CD14-positive monocyte (primary cell): ENCODE measurements around the gene PABPN1L. TPM values are rescaled to one million over a fixed set of nuclear protein-coding genes. Genes with fewer than 3 reads are reported as not detected.

Experiments used
- DNase-seq, 3 donors: peaks; one replicate each; pipeline ENCODE4 v3.0.0-alpha.2; 2011 to 2022
- H2AFZ ChIP-seq: 2 replicates; pipeline ENCODE4 v1.6.0; 2012; ENCODE audit warnings: mild to moderate bottlenecking, low read depth, low read length, inconsistent platforms; ENCODE audit not compliant: insufficient read depth, poor library complexity, severe bottlenecking
- H3K27ac ChIP-seq, 2 donors: 1 replicate in 1 of 2; 2 replicates in 1 of 2; pipeline ENCODE4 v1.5.1; 2012 to 2013; ENCODE audit warnings: low read length in 2 of 2, control low read depth in 1 of 2, inconsistent platforms in 1 of 2, low read depth in 1 of 2, mild to moderate bottlenecking in 1 of 2
- H3K27me3 ChIP-seq, 2 donors: one replicate each; pipeline versions ENCODE4 v1.6.0 to v1.6.1; 2011 to 2013; ENCODE audit warnings: low read length in 2 of 2; ENCODE audit not compliant: control insufficient read depth in 2 of 2, insufficient read depth in 2 of 2
- H3K36me3 ChIP-seq, 2 donors: replicated peaks in 1 of 2; 1 replicate in 1 of 2; 2 replicates in 1 of 2; pipeline versions ENCODE4 v1.5.1 to v1.6.1; 2012 to 2013; ENCODE audit warnings: low read length in 2 of 2, control low read depth in 1 of 2, inconsistent platforms in 1 of 2, mild to moderate bottlenecking in 1 of 2; ENCODE audit not compliant: insufficient read depth in 2 of 2, control insufficient read depth in 1 of 2
- H3K4me1 ChIP-seq, 2 donors: 1 replicate in 1 of 2; 2 replicates in 1 of 2; pipeline versions ENCODE4 v1.5.1 to v1.6.1; 2012 to 2013; ENCODE audit warnings: low read length in 2 of 2, control low read depth in 1 of 2, inconsistent platforms in 1 of 2, mild to moderate bottlenecking in 1 of 2, moderate library complexity in 1 of 2; ENCODE audit not compliant: insufficient read depth in 2 of 2, control insufficient read depth in 1 of 2
- H3K4me2 ChIP-seq: replicated peaks from 2 replicates; pipeline ENCODE3; 2012; ENCODE audit warnings: low read length, moderate library complexity, mild to moderate bottlenecking; ENCODE audit not compliant: poor library complexity, severe bottlenecking; ENCODE audit errors: extremely low read depth
- H3K4me3 ChIP-seq, 3 experiments: fragments of 200-600 bp in 1 of 3; sonication (generic) in 1 of 3; replicated peaks in 1 of 3; 1 replicate in 2 of 3; 2 replicates in 1 of 3; pipeline ENCODE4 v1.5.1; 2011 to 2013; ENCODE audit warnings: low read length in 3 of 3, mild to moderate bottlenecking in 3 of 3, control low read depth in 2 of 3, low read depth in 2 of 3, inconsistent platforms in 1 of 3, moderate library complexity in 1 of 3
- H3K79me2 ChIP-seq: 2 replicates; pipeline ENCODE4 v1.6.0; 2012; ENCODE audit warnings: mild to moderate bottlenecking, control low read depth, inconsistent platforms, low read length, moderate library complexity; ENCODE audit not compliant: insufficient read depth
- H3K9ac ChIP-seq: 2 replicates; pipeline ENCODE4 v1.6.0; 2017; ENCODE audit warnings: low read length, mild to moderate bottlenecking; ENCODE audit not compliant: insufficient read depth, poor library complexity, severe bottlenecking
- H3K9me3 ChIP-seq, 2 donors: replicated peaks in 1 of 2; 1 replicate in 1 of 2; 2 replicates in 1 of 2; pipeline versions ENCODE4 v1.5.1 to v1.6.1; 2012 to 2013; ENCODE audit warnings: low read length in 2 of 2, control low read depth in 1 of 2; ENCODE audit not compliant: control insufficient read depth in 1 of 2, insufficient read depth in 1 of 2
- H4K20me1 ChIP-seq: 2 replicates; pipeline ENCODE4 v1.6.0; 2012; ENCODE audit warnings: mild to moderate bottlenecking, low read length, control low read depth, moderate library complexity; ENCODE audit not compliant: insufficient read depth
- H3K27ac Mint-ChIP-seq, 7 donors: one replicate each; pipeline ENCODE4 v1.8.0; 2020; ENCODE audit warnings: mild to moderate bottlenecking in 7 of 7, mixed read lengths in 7 of 7, moderate library complexity in 6 of 7, inconsistent platforms in 2 of 7
- H3K27me3 Mint-ChIP-seq, 3 donors: one replicate each; pipeline ENCODE4 v1.8.0; 2021 to 2022; ENCODE audit warnings: low read depth in 3 of 3, mild to moderate bottlenecking in 3 of 3, mixed read lengths in 3 of 3, moderate library complexity in 3 of 3, inconsistent platforms in 1 of 3
- H3K36me3 Mint-ChIP-seq, 2 donors: one replicate each; pipeline ENCODE4 v1.8.0; 2020; ENCODE audit warnings: mixed read lengths in 2 of 2, inconsistent platforms in 1 of 2, mild to moderate bottlenecking in 1 of 2
- H3K4me1 Mint-ChIP-seq: one replicate; pipeline ENCODE4 v1.8.0; 2020; ENCODE audit warnings: mild to moderate bottlenecking, mixed read lengths
- H3K4me3 Mint-ChIP-seq, 2 donors: one replicate each; pipeline ENCODE4 v1.8.0; 2020; ENCODE audit warnings: mild to moderate bottlenecking in 2 of 2, mixed read lengths in 2 of 2, moderate library complexity in 1 of 2
- H3K9me3 Mint-ChIP-seq, 7 donors: one replicate each; pipeline ENCODE4 v1.8.0; 2020 to 2022; ENCODE audit warnings: mixed read lengths in 7 of 7, mild to moderate bottlenecking in 6 of 7, moderate library complexity in 6 of 7, inconsistent platforms in 2 of 7
- WGBS: methylation state at CpG from one replicate; pipeline ENCODE4 v1.1.5; 2013; ENCODE audit warnings: missing lambda C conversion rate; ENCODE audit not compliant: insufficient coverage; 5-methylcytosine and 5-hydroxymethylcytosine counted together
- intact Hi-C, 2 donors: fragments of 100-400 bp; cut with micrococcal nuclease; formaldehyde crosslinking; loops; one replicate each; pipeline versions ENCODE4 v1.15.0 to v1.15.1; 2023
- polyA plus RNA-seq, 3 donors: library from polyadenylated mRNA; depleted of rRNA in 1 of 3; unstranded in 2 of 3; stranded (reverse) in 1 of 3; fragments of 300-500 nt in 2 of 3; fragments of >200 nt in 1 of 3; fragmentation: Illumina TruSeq in 2 of 3; gene quantifications; 1 replicate in 2 of 3; 2 replicates in 1 of 3; pipeline ENCODE4 v1.2.3, GENCODE V29; 2012 to 2021
- TF ChIP-seq, protein P1 (sequence below): fragments of 200-600 bp; IDR thresholded peaks from one replicate; pipeline ENCODE4 v1.8.0; 2022; ENCODE audit warnings: antibody characterized with exemption, mild to moderate bottlenecking

Gene PABPN1L
- polyA plus RNA-seq, 3 donors = 0.39 TPM; not detected in 2

- intact Hi-C loops = no loop called here
- DNase-seq = no peak
- H3K27ac Mint-ChIP-seq = no peak overlapping the region
- Histone ChIP-seq H3K4me2 (no peak overlapping the region), H3K9me3 (peaks cover 0 to 2% of the 10 kb centered on the region in 2 donors), H3K79me2 (peaks cover 71% of the 10 kb centered on the region), H4K20me1 (peaks cover 100% of the 10 kb centered on the region), H3K27ac (no peak overlapping the region), H3K27me3 (no peaks in the 10 kb centered on the region), H3K4me3 (no peak overlapping the region), H3K36me3 (peaks cover 11 to 30% of the 10 kb centered on the region in 2 donors), H2AFZ (no peak overlapping the region), H3K4me1 (peaks cover 0 to 8% of the 10 kb centered on the region in 2 donors), H3K9ac (no peak overlapping the region)
- 90% methylated on average over 15 of the region's 17 CpGs for WGBS
- peaks cover 0 to 2% (median 0%) of the 10 kb centered on the region in 7 donors for H3K9me3 Mint-ChIP-seq
- H3K27me3 Mint-ChIP-seq = no peaks in the 10 kb centered on the region
- peaks cover 9% of the 10 kb centered on the region for H3K4me1 Mint-ChIP-seq
- peaks cover 7 to 29% of the 10 kb centered on the region in 2 donors for H3K36me3 Mint-ChIP-seq
- TF ChIP-seq, protein P1, sequence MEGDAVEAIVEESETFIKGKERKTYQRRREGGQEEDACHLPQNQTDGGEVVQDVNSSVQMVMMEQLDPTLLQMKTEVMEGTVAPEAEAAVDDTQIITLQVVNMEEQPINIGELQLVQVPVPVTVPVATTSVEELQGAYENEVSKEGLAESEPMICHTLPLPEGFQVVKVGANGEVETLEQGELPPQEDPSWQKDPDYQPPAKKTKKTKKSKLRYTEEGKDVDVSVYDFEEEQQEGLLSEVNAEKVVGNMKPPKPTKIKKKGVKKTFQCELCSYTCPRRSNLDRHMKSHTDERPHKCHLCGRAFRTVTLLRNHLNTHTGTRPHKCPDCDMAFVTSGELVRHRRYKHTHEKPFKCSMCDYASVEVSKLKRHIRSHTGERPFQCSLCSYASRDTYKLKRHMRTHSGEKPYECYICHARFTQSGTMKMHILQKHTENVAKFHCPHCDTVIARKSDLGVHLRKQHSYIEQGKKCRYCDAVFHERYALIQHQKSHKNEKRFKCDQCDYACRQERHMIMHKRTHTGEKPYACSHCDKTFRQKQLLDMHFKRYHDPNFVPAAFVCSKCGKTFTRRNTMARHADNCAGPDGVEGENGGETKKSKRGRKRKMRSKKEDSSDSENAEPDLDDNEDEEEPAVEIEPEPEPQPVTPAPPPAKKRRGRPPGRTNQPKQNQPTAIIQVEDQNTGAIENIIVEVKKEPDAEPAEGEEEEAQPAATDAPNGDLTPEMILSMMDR = no peak
- no peak overlapping the region for H3K4me3 Mint-ChIP-seq
These were observed 41.8 kb upstream of the PABPN1L start for GRCh38 chr16:88908307-88908706.

DNA sequence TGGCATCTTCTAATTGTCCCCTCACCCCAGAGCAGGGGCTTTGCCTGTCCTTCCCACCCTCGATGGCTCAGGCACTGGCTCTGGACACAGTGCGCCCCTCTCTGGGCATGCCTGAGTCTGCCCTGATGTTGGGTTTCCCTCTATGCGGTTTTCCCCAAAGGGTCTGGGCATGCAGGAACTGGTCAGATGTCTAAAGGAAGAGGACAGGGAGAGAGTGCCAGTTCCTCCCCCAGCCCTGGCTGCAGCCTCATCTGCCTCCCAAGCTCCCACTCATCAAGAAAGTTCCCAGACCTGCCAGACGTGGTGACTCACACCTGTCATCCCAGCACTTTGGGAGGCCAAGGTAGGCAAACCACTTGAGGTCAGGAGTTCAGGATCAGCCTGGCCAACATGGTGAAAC lies 41.3 kb upstream of the PABPN1L start:
- Histone ChIP-seq H3K9ac (no peak overlapping the region), H3K27me3 (no peaks in the 10 kb centered on the region), H3K79me2 (peaks cover 70% of the 10 kb centered on the region), H4K20me1 (peaks cover 100% of the 10 kb centered on the region), H3K27ac (no peak overlapping the region), H3K4me3 (no peak overlapping the region), H3K4me1 (peaks cover 0 to 8% of the 10 kb centered on the region in 2 donors), H3K36me3 (peaks cover 11 to 29% of the 10 kb centered on the region in 2 donors), H2AFZ (no peak overlapping the region), H3K4me2 (no peak overlapping the region), H3K9me3 (no peaks in the 10 kb centered on the region)
- TF ChIP-seq, protein P1 = no peak
- intact Hi-C loops = no loop called here
- Mint-ChIP-seq H3K4me3 (no peak overlapping the region), H3K9me3 (peaks cover 0 to 2% (median 0%) of the 10 kb centered on the region in 7 donors), H3K36me3 (peaks cover 11 to 28% of the 10 kb centered on the region in 2 donors), H3K27me3 (no peaks in the 10 kb centered on the region), H3K27ac (no peak overlapping the region), H3K4me1 (peaks cover 9% of the 10 kb centered on the region)
- no peak for DNase-seq
- WGBS = 81% methylated on average over 4 of the region's 4 CpGs
